Ovary (tissue), 9 donors: ENCODE measurements around the gene GCNT2. TPM values are rescaled to one million over a fixed set of nuclear protein-coding genes. Genes with fewer than 3 reads are reported as not detected.
"Not testable (repeated sequence)": the region's sequence is repeated elsewhere in the genome, so short reads cannot be mapped to it uniquely, and the experiment has no call there.

Experiments
- DNase-seq, 5 donors: peaks; one replicate each; pipeline ENCODE4 v3.0.0-alpha.2; 2019 to 2020
- H3K27ac ChIP-seq, 2 donors: fragments of 200-600 bp; one replicate each; pipeline versions ENCODE4 v1.5.1 to v1.8.0; 2019 to 2022
- H3K27me3 ChIP-seq: fragments of 200-600 bp; one replicate; pipeline ENCODE4 v1.8.0; 2022
- H3K36me3 ChIP-seq: fragments of 200-600 bp; sonication (generic); one replicate; pipeline ENCODE4 v1.5.1; 2019
- H3K4me1 ChIP-seq: one replicate; pipeline ENCODE4 v1.8.1; 2013; ENCODE audit warnings: mild to moderate bottlenecking, moderate library complexity; ENCODE audit not compliant: insufficient read depth
- H3K4me3 ChIP-seq: fragments of 200-600 bp; sonication (generic); one replicate; pipeline ENCODE4 v1.5.1; 2017
- H3K9me3 ChIP-seq, 2 donors: fragments of 200-600 bp in 1 of 2; sonication (generic) in 1 of 2; one replicate each; pipeline versions ENCODE4 v1.5.1 to v1.8.1; 2013 to 2019; ENCODE audit warnings: mild to moderate bottlenecking in 1 of 2, moderate library complexity in 1 of 2
- CTCF ChIP-seq, 3 donors: fragments of 450-650 bp in 2 of 3; fragments of 200-600 bp in 1 of 3; IDR thresholded peaks; one replicate each; pipeline versions ENCODE4 v1.5.1 to v1.8.0; 2016 to 2022; ENCODE audit warnings: antibody characterized with exemption in 3 of 3, mild to moderate bottlenecking in 1 of 3
- EP300 ChIP-seq: sonication (generic); formaldehyde crosslinking; IDR thresholded peaks from one replicate; pipeline ENCODE4 v1.6.1; 2017; ENCODE audit warnings: antibody characterized with exemption
- POLR2A ChIP-seq: fragments of 450-650 bp; IDR thresholded peaks from one replicate; pipeline ENCODE4 v1.6.1; 2017; ENCODE audit warnings: antibody characterized with exemption, mild to moderate bottlenecking, moderate library complexity
- WGBS, 3 donors: extraction: QIAGEN DNeasy Blood & Tissue Kit in 1 of 3; methylation state at CpG; one replicate each; pipeline versions ENCODE4 v1.1.5 to v1.1.7; 2013 to 2017; 5-methylcytosine and 5-hydroxymethylcytosine counted together
- intact Hi-C, 4 donors: fragments of 100-400 bp; cut with DNase I; formaldehyde crosslinking; loops; one replicate each; pipeline versions ENCODE4 v1.11.0 to v1.15.1; 2022 to 2023
- polyA plus RNA-seq, 2 donors: library from polyadenylated mRNA; stranded (reverse); fragments of 200-250 nt in 1 of 2; fragments of 350-450 nt in 1 of 2; fragmentation: Illumina TruSeq in 1 of 2; extraction: RNeasy Lipid Tissue Mini Kit (QIAGEN cat#74804) in 1 of 2; gene quantifications; one replicate each; pipeline ENCODE4 v1.2.3, GENCODE V29; 2013 to 2014
- total RNA-seq, 7 donors: library from RNA; depleted of rRNA in 2 of 7; stranded (reverse); fragments of >200 nt in 2 of 7; fragmentation: NEBNext Ultra II Directional in 3 of 7; extraction: Animal tissue kit (Norgen Biotek cat#: 25700) in 3 of 7; gene quantifications; one replicate each; pipeline versions ENCODE4 v1.1.0 to v1.2.4, GENCODE V29; 2016 to 2023
- donor health status: DM: no; HTN: no; CAD: no; lungs with moderate emphysema.
- donor health status: DM: no; HTN: no; CAD: no.
- donor health status: Bipolar disorder and iron deficiency.
- donor health status: DM: yes; HTN: yes; CAD: no.
- donor health status: DM: no; HTN: no; CAD: no.
- donor health status: DM: yes; HTN: yes; CAD: no.

GCNT2 gene
- total and polyA plus RNA-seq, 9 donors, result 0.92 to 3.8 (median 1.3) TPM

GRCh38 chr6:10662207-10662606, 141.1 kb downstream of the GCNT2 start:
- 87 to 88% (median 87%) methylated on average over 8 of the region's 8 CpGs for WGBS, 3 donors
- H3K27me3 ChIP-seq, result no peaks in the 10 kb centered on the region
- H3K4me3 ChIP-seq, result no peak overlapping the region
- H3K36me3 ChIP-seq, result no peaks in the 10 kb centered on the region
- DNase-seq, result no peak
- no peaks in the 10 kb centered on the region for H3K4me1 ChIP-seq
- TF ChIP-seq EP300 (no peak), POLR2A (no peak), CTCF (IDR thresholded peaks at IDR 0.05) (no peak)
- intact Hi-C loops, result no loop called here
- H3K27ac ChIP-seq, result no peak overlapping the region
- H3K9me3 ChIP-seq, result no peaks in the 10 kb centered on the region

GRCh38 chr6:10662742-10663141, 141.6 kb downstream of the GCNT2 start:
- Histone ChIP-seq H3K27me3 (no peaks in the 10 kb centered on the region), H3K4me3 (no peak overlapping the region), H3K4me1 (no peaks in the 10 kb centered on the region), H3K36me3 (no peaks in the 10 kb centered on the region), H3K9me3 (no peaks in the 10 kb centered on the region), H3K27ac (no peak overlapping the region)
- 56 to 76% (median 67%) methylated on average over 2 of the region's 2 CpGs for WGBS, 3 donors
- TF ChIP-seq EP300 (no peak), CTCF (IDR thresholded peaks at IDR 0.05) (no peak), POLR2A (no peak)
- intact Hi-C loops, result no loop called here
- no peak for DNase-seq

GRCh38 chr6:10665595-10665994, 144.4 kb downstream of the GCNT2 start:
- H3K4me3 ChIP-seq, H3K27ac ChIP-seq, DNase-seq, H3K9me3 ChIP-seq, intact Hi-C loops, H3K4me1 ChIP-seq, H3K36me3 ChIP-seq, H3K27me3 ChIP-seq: not testable (repeated sequence)
- 58 to 70% (median 60%) methylated on average over 1 of the region's 1 CpG for WGBS, 3 donors

GRCh38 chr6:10668126-10668917, 147.2 kb downstream of the GCNT2 start:
- intact Hi-C loops, result no loop called here
- no peak for TF ChIP-seq POLR2A
- TF ChIP-seq EP300, result no peak
- no peak for TF ChIP-seq CTCF (IDR thresholded peaks at IDR 0.05)
- H3K27me3 ChIP-seq, result no peaks in the 10 kb centered on the region
- 83 to 85% (median 85%) methylated on average over 6 of the region's 6 CpGs for WGBS, 3 donors
- no peaks in the 10 kb centered on the region for H3K36me3 ChIP-seq
- no peaks in the 10 kb centered on the region for H3K4me1 ChIP-seq
- DNase-seq, result no peak
- no peaks in the 10 kb centered on the region for H3K9me3 ChIP-seq
- H3K27ac ChIP-seq, result no peak overlapping the region
- H3K4me3 ChIP-seq, result no peak overlapping the region

- Histone ChIP-seq H3K27me3 (no peaks in the 10 kb centered on the region), H3K4me3 (no peak overlapping the region), H3K9me3 (no peaks in the 10 kb centered on the region), H3K36me3 (no peaks in the 10 kb centered on the region), H3K27ac (no peak overlapping the region), H3K4me1 (no peaks in the 10 kb centered on the region)
- 91 to 96% (median 94%) methylated on average over 7 of the region's 7 CpGs for WGBS, 3 donors
- DNase-seq, result no peak
- intact Hi-C loops, result no loop called here
- TF ChIP-seq EP300, result no peak
- TF ChIP-seq CTCF (IDR thresholded peaks at IDR 0.05), result no peak
- TF ChIP-seq POLR2A, result no peak
These were observed 155.3 kb downstream of the GCNT2 start for GRCh38 chr6:10676403-10676802.
